Measurements from ENCODE around the gene BRAT1. TPM values are rescaled to one million over a fixed set of nuclear protein-coding genes. Genes with fewer than 3 reads are reported as not detected.

BRAT1 gene
- total RNA-seq, 4 donors from 2014 or later: 15.5 to 28.3 (median 22.8) TPM

DNA sequence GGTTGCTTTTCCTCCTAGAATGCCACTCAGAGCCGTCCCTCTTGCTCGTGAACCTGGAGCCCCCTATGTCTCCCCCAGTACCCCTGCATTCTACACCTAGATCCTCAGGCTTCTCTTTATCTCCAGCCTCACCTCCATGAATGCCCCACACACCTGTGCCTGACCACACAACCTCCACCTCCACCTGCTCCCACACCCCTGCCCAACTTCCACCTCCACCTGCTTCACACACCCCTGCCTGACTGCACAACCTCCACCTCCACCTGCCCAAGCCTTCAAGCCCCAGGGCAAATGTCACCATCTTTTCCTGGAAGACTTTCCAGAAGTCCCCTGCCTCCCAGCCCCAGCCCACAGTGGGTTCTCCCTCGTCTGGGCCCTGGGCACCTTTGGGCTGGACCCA, 42.6 kb downstream of the BRAT1 start:
- H3K36me3 ChIP-seq: no peaks in the 10 kb centered on the region
- H3K27me3 ChIP-seq: peaks cover 0 to 80% (median 0%) of the 10 kb centered on the region in 4 donors
- H3K27ac ChIP-seq: peak overlapping the region in 2 of 4 donors; percentile 64 to 86
- H3K4me1 ChIP-seq: peaks cover 40 to 52% (median 48%) of the 10 kb centered on the region in 3 donors
- WGBS, 2 donors: 75 to 86% methylated on average over 3 of the region's 3 CpGs
- TF ChIP-seq, protein P1, sequence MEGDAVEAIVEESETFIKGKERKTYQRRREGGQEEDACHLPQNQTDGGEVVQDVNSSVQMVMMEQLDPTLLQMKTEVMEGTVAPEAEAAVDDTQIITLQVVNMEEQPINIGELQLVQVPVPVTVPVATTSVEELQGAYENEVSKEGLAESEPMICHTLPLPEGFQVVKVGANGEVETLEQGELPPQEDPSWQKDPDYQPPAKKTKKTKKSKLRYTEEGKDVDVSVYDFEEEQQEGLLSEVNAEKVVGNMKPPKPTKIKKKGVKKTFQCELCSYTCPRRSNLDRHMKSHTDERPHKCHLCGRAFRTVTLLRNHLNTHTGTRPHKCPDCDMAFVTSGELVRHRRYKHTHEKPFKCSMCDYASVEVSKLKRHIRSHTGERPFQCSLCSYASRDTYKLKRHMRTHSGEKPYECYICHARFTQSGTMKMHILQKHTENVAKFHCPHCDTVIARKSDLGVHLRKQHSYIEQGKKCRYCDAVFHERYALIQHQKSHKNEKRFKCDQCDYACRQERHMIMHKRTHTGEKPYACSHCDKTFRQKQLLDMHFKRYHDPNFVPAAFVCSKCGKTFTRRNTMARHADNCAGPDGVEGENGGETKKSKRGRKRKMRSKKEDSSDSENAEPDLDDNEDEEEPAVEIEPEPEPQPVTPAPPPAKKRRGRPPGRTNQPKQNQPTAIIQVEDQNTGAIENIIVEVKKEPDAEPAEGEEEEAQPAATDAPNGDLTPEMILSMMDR (IDR thresholded peaks at IDR 0.05): no peak
- TF ChIP-seq POLR2A (IDR thresholded peaks at IDR 0.05): no peak
- H3K4me3 ChIP-seq: no peak overlapping the region
- intact Hi-C loops (cut with DNase I): no loop called here
- DNase-seq: no peak
- H3K9me3 ChIP-seq: no peaks in the 10 kb centered on the region

DNA sequence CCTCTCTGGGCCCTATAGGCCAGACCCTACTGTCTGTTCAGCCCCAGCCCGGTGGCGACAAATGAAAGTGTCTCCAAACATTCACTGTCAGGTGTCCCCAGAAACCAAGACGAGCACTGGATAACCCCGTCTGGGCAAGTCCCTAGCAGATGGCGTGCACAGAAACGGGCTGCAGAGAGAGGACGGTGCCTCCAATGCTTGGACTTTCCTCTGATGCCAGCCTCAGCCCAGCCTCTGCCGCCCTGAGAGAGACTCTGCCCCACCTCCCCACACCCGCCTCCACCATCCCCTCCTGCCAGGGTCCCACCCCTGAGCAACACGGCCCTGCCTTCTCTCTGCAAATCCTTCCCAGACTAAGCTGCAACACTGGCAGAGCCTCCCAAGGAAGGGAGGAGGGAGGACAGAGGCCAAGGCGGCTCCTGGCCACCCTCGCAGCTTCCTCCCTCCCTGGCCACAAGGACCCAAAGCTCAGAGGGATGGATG, 43.1 kb downstream of the BRAT1 start:
- 33 to 38% methylated on average over 1 to 3 of the region's 12 CpGs for WGBS, 2 donors
- H3K27me3 ChIP-seq: peaks cover 0 to 80% (median 0%) of the 10 kb centered on the region in 4 donors
- TF ChIP-seq POLR2A (IDR thresholded peaks at IDR 0.05): no peak
- TF ChIP-seq, protein P1 (IDR thresholded peaks at IDR 0.05): no peak
- H3K36me3 ChIP-seq: no peaks in the 10 kb centered on the region
- H3K4me1 ChIP-seq: peaks cover 40 to 56% (median 51%) of the 10 kb centered on the region in 3 donors
- DNase-seq: no peak
- intact Hi-C loops (cut with DNase I): no loop called here
- no peaks in the 10 kb centered on the region for H3K9me3 ChIP-seq
- peak overlapping the region in 1 of 4 donors; percentile 22 for H3K4me3 ChIP-seq
- peak overlapping the region; percentile 39 to 86 (median 66) for H3K27ac ChIP-seq

DNA sequence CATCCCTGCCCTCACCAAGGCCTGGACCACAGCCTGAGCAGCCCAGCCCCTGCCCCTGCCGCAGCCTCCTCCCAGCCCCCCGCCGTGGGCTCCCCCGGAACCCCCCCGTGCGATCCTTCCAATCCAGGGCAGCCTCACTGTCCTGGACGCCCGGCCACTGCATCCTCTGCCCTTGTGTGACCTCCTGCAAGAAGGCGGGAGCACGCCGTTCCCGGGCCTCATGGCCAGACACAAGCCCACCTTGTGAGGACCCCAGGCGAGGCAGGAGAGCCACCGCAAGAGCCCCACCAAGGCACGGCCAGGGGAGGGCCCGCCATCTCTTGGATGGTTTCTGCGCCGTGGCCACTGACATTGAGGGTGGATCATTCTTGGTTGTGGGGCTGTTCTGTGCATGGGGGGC, 43.6 kb downstream of the BRAT1 start:
- 13% methylated on average over 6 of the region's 18 CpGs; no CpG with 5 or more reads in 1 of the 2 donors for WGBS, 2 donors
- Histone ChIP-seq H3K36me3 (no peaks in the 10 kb centered on the region), H3K4me1 (peaks cover 40 to 56% (median 51%) of the 10 kb centered on the region in 3 donors), H3K27ac (peak overlapping the region; percentile 39 to 86 (median 66)), H3K4me3 (peak overlapping the region in 1 of 4 donors; percentile 22), H3K9me3 (no peaks in the 10 kb centered on the region), H3K27me3 (peaks cover 0 to 78% (median 0%) of the 10 kb centered on the region in 4 donors)
- intact Hi-C loops (cut with DNase I): no loop called here
- no peak for TF ChIP-seq POLR2A (IDR thresholded peaks at IDR 0.05)
- TF ChIP-seq, protein P1 (IDR thresholded peaks at IDR 0.05): no peak
- no peak for DNase-seq

DNA sequence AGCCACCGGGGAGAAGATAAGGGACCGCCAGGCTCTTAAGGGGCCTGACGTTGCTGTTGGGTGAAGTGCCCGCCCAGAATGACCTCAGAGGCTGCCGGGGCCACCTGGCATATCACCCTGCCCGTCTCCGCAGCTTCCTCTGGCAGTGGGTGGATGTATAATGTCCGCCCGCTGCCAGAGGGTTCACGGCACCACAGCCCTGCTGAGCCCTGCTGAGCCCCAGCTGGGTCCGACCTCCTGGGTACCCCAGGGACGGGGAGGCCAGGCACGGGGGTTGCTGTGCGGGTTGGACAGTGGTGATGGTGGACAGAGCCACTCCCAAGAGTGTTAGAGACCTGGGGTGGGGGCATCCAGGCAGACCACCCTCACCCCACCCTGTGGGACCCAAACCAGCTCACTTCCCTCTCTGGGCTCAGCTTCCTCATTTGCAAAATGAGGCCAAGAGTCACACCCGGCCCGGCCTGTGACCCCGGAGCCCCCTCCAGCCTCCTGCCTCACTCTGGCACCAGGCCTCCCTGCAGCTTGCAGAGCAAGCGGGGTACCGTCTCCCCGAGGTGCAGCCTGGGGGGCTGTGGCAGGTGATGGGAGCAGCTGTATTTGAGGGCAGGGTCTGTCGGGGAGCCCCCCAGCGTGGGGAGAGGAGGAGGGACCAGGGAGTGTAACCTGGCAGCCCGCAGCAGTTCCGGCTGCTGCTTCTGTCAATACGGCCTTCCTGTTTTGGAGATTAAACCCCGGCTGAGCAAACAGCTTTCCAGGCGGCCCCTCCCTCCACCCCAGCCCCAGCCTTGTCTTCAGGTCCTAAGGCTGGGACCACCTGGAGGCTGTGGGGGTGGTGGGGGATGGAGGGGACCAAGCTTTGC, 44.2 kb downstream of the BRAT1 start:
- intact Hi-C loops (cut with DNase I): no loop called here
- Histone ChIP-seq H3K27me3 (peaks cover 0 to 78% (median 0%) of the 10 kb centered on the region in 4 donors), H3K4me3 (peak overlapping the region in 1 of 4 donors; percentile 22), H3K4me1 (peaks cover 40 to 56% (median 51%) of the 10 kb centered on the region in 3 donors), H3K36me3 (no peaks in the 10 kb centered on the region), H3K9me3 (no peaks in the 10 kb centered on the region), H3K27ac (peak overlapping the region; percentile 39 to 86 (median 66))
- 18 to 53% methylated on average over 5 to 9 of the region's 27 CpGs for WGBS, 2 donors
- no peak for DNase-seq
- TF ChIP-seq, protein P1 (IDR thresholded peaks at IDR 0.05): no peak
- peak in 1 of 4 donors; percentile 34 for TF ChIP-seq POLR2A (IDR thresholded peaks at IDR 0.05)
